H1 (cell line): ENCODE data around the gene LPCAT1. TPM values are rescaled to one million over a fixed set of nuclear protein-coding genes. Genes with fewer than 3 reads are reported as not detected.

Source experiments
- CTCF ChIA-PET: fragments of 300-600 bp; sonication (Branson Sonifier 250); formaldehyde crosslinking; loops from one replicate; lab custom pipeline; 2021; ENCODE audit not compliant: partially characterized antibody; lab: Charles Lee
- POLR2A ChIA-PET: fragments of 300-600 bp; sonication (Branson Sonifier 250); formaldehyde crosslinking; loops from one replicate; lab custom pipeline; 2021; ENCODE audit warnings: inconsistent platforms; ENCODE audit not compliant: partially characterized antibody; lab: Charles Lee
- DNase-seq, 2 experiments: peaks; one replicate each; pipeline versions ENCODE4 v3.0.0 to v3.0.0-alpha.2; 2010 to 2022; ENCODE audit warnings: low spot score in 2 of 2, low read depth in 1 of 2, mixed read lengths in 1 of 2
- FAIRE-seq: peaks from 2 replicates; lab custom pipeline; 2011; peaks lifted over from hg19 to GRCh38; lab: Jason Lieb, UNC
- H2AFZ ChIP-seq: 2 replicates; pipeline ENCODE4 v1.8.1; 2012; ENCODE audit warnings: low read length, inconsistent platforms
- H2AK5ac ChIP-seq: 2 replicates; pipeline ENCODE4 v1.6.1; 2013; ENCODE audit warnings: low read depth, low read length
- H2BK120ac ChIP-seq: replicated peaks from 2 replicates; pipeline ENCODE3; 2013; ENCODE audit warnings: low read depth, low read length, inconsistent platforms
- H2BK12ac ChIP-seq: 2 replicates; pipeline ENCODE4 v1.6.1; 2013; ENCODE audit warnings: low read depth, low read length
- H2BK15ac ChIP-seq: 2 replicates; pipeline ENCODE4 v1.6.1; 2013; ENCODE audit warnings: low read length
- H2BK20ac ChIP-seq: 2 replicates; pipeline ENCODE4 v1.6.1; 2013; ENCODE audit warnings: low read length
- H2BK5ac ChIP-seq: 2 replicates; pipeline ENCODE4 v1.6.1; 2013; ENCODE audit warnings: low read depth, low read length
- H3K14ac ChIP-seq: 2 replicates; pipeline ENCODE4 v1.6.1; 2013; ENCODE audit warnings: inconsistent platforms; ENCODE audit not compliant: insufficient read length
- H3K18ac ChIP-seq: 2 replicates; pipeline ENCODE4 v1.6.1; 2013; ENCODE audit warnings: low read length; ENCODE audit errors: extremely low read depth
- H3K23ac ChIP-seq: 2 replicates; pipeline ENCODE4 v1.6.1; 2013; ENCODE audit warnings: inconsistent platforms; ENCODE audit not compliant: insufficient read length
- H3K23me2 ChIP-seq: 2 replicates; pipeline ENCODE4 v1.6.1; 2013; ENCODE audit warnings: low read depth, low read length
- H3K27ac ChIP-seq: 2 replicates; pipeline ENCODE4 v1.6.1; 2011; ENCODE audit warnings: low read depth, low read length, inconsistent platforms
- H3K27me3 ChIP-seq, 4 experiments: replicated peaks in 1 of 4; 1 replicate in 1 of 4; 2 replicates in 3 of 4; pipeline versions ENCODE4 v1.6.1 to v1.8.1; 2011 to 2013; ENCODE audit warnings: low read length in 3 of 4, mild to moderate bottlenecking in 3 of 4, inconsistent platforms in 2 of 4, mixed read lengths in 2 of 4, moderate library complexity in 1 of 4; ENCODE audit not compliant: control insufficient read depth in 3 of 4, insufficient read depth in 3 of 4; ENCODE audit errors: extremely low read depth in 1 of 4
- H3K36me3 ChIP-seq, 4 experiments: 2 replicates each; pipeline versions ENCODE4 v1.6.1 to v1.8.1; 2011 to 2013; ENCODE audit warnings: mild to moderate bottlenecking in 4 of 4, low read length in 3 of 4, moderate library complexity in 2 of 4, control low read depth in 1 of 4, inconsistent platforms in 1 of 4; ENCODE audit not compliant: insufficient read depth in 4 of 4, control insufficient read depth in 2 of 4
- H3K4ac ChIP-seq: replicated peaks from 2 replicates; pipeline ENCODE3; 2013; ENCODE audit warnings: low read length, low read depth, mixed read lengths, inconsistent platforms; ENCODE audit not compliant: insufficient read length
- H3K4me1 ChIP-seq, 4 experiments: replicated peaks in 1 of 4; 1 replicate in 1 of 4; 2 replicates in 3 of 4; pipeline versions ENCODE4 v1.6.1 to v1.8.1; 2011 to 2013; ENCODE audit warnings: low read length in 3 of 4, inconsistent platforms in 2 of 4, mixed read lengths in 1 of 4; ENCODE audit not compliant: insufficient read depth in 4 of 4, control insufficient read depth in 3 of 4
- H3K4me2 ChIP-seq, 2 experiments: 2 replicates each; pipeline versions ENCODE4 v1.6.1 to v1.8.1; 2011 to 2013; ENCODE audit warnings: low read depth in 2 of 2, low read length in 2 of 2, control low read depth in 1 of 2, inconsistent platforms in 1 of 2, mild to moderate bottlenecking in 1 of 2; ENCODE audit not compliant: insufficient read depth in 1 of 2
- H3K4me3 ChIP-seq, 4 experiments: fragments of 200-600, 300-600 bp in 1 of 4; sonication (generic), shearing (Covaris generic), sonication (Bioruptor Twin) in 1 of 4; 2 replicates each; pipeline versions ENCODE4 v1.5.1 to v1.8.1; 2011 to 2016; ENCODE audit warnings: low read length in 4 of 4, low read depth in 3 of 4, control low read depth in 2 of 4, inconsistent platforms in 2 of 4, mild to moderate bottlenecking in 2 of 4, mixed read lengths in 1 of 4, moderate library complexity in 1 of 4; ENCODE audit not compliant: insufficient read depth in 2 of 4; ENCODE audit errors: extremely low read depth in 1 of 4
- H3K56ac ChIP-seq: replicated peaks from 2 replicates; pipeline ENCODE3; 2013; ENCODE audit warnings: low read depth, mild to moderate bottlenecking, mixed read lengths, low read length, inconsistent platforms; ENCODE audit not compliant: insufficient read length
- H3K79me1 ChIP-seq: 2 replicates; pipeline ENCODE4 v1.6.1; 2013; ENCODE audit warnings: low read depth, low read length, control low read depth
- H3K79me2 ChIP-seq, 2 experiments: 2 replicates each; pipeline versions ENCODE4 v1.6.1 to v1.8.1; 2012 to 2013; ENCODE audit warnings: low read length in 2 of 2, mild to moderate bottlenecking in 2 of 2, inconsistent platforms in 1 of 2; ENCODE audit not compliant: insufficient read depth in 2 of 2, control insufficient read depth in 1 of 2
- H3K9ac ChIP-seq, 4 experiments: replicated peaks in 1 of 4; 1 replicate in 1 of 4; 2 replicates in 3 of 4; pipeline versions ENCODE4 v1.6.1 to v1.8.1; 2011 to 2013; ENCODE audit warnings: low read depth in 3 of 4, low read length in 3 of 4, control low read depth in 2 of 4, mild to moderate bottlenecking in 2 of 4, moderate library complexity in 2 of 4, inconsistent platforms in 1 of 4; ENCODE audit errors: extremely low read depth in 1 of 4
- H3K9me3 ChIP-seq, 2 experiments: 2 replicates each; pipeline versions ENCODE4 v1.6.1 to v1.8.1; 2012 to 2013; ENCODE audit warnings: mild to moderate bottlenecking in 2 of 2, moderate library complexity in 2 of 2, control low read depth in 1 of 2, inconsistent platforms in 1 of 2, low read depth in 1 of 2, low read length in 1 of 2, mixed read lengths in 1 of 2; ENCODE audit not compliant: insufficient read depth in 2 of 2
- H4K20me1 ChIP-seq, 2 experiments: replicated peaks in 1 of 2; 2 replicates each; pipeline versions ENCODE3 to v1.8.1; 2011 to 2013; ENCODE audit warnings: inconsistent platforms in 2 of 2, low read length in 2 of 2, mild to moderate bottlenecking in 1 of 2; ENCODE audit not compliant: insufficient read depth in 2 of 2, control insufficient read depth in 1 of 2
- H4K5ac ChIP-seq: 2 replicates; pipeline ENCODE4 v1.6.1; 2013; ENCODE audit warnings: low read length, low read depth, mixed read lengths, inconsistent platforms; ENCODE audit not compliant: insufficient read length
- H4K8ac ChIP-seq: 2 replicates; pipeline ENCODE4 v1.8.0; 2013; ENCODE audit warnings: mild to moderate bottlenecking, moderate library complexity, low read length, inconsistent platforms; ENCODE audit not compliant: insufficient read depth; ENCODE audit errors: extremely low read depth
- H4K91ac ChIP-seq: replicated peaks from 2 replicates; pipeline ENCODE3; 2013; ENCODE audit warnings: low read length, mixed read lengths, inconsistent platforms; ENCODE audit not compliant: insufficient read length
- CTBP2 ChIP-seq: IDR thresholded peaks from 2 replicates; pipeline ENCODE4 v1.7.0; 2011; ENCODE audit warnings: borderline replicate concordance, mild to moderate bottlenecking, moderate library complexity, mixed read lengths, low read length; ENCODE audit not compliant: insufficient read depth, insufficient read length
- EP300 ChIP-seq, 2 experiments: IDR thresholded peaks; 1 replicate in 1 of 2; 2 replicates in 1 of 2; pipeline ENCODE4 v1.6.1; 2011 to 2012; ENCODE audit warnings: low read depth in 2 of 2, low read length in 2 of 2, mild to moderate bottlenecking in 2 of 2, borderline replicate concordance in 1 of 2, inconsistent platforms in 1 of 2, moderate library complexity in 1 of 2
- HDAC6 ChIP-seq: IDR thresholded peaks from one replicate; pipeline ENCODE4 v1.7.1; 2012; ENCODE audit warnings: low read depth, mild to moderate bottlenecking, inconsistent platforms, low read length, moderate library complexity
- MAFK ChIP-seq: IDR thresholded peaks from 2 replicates; pipeline ENCODE4 v1.6.1; 2012; ENCODE audit warnings: low read depth, mild to moderate bottlenecking, improper control_type of control experiment, low read length
- PHF8 ChIP-seq: fragments of 200-600 bp; sonication (generic); conservative IDR thresholded peaks from 2 replicates; pipeline ENCODE4 v1.7.1; 2012; ENCODE audit warnings: low read depth, mild to moderate bottlenecking, inconsistent platforms, low read length, moderate library complexity
- SAP30 ChIP-seq: fragments of 300-600 bp; sonication (generic); IDR thresholded peaks from 2 replicates; pipeline ENCODE4 v1.7.1; 2012; ENCODE audit warnings: low read length, moderate library complexity, mild to moderate bottlenecking, inconsistent platforms; ENCODE audit not compliant: insufficient read depth, insufficient replicate concordance
- TAF7 ChIP-seq: optimal IDR thresholded peaks from 2 replicates; pipeline ENCODE3; 2011; ENCODE audit warnings: low read depth, mild to moderate bottlenecking, inconsistent platforms, low read length, moderate library complexity, borderline replicate concordance
- WGBS, 2 experiments: shearing (Covaris generic) in 1 of 2; methylation state at CpG; one replicate each; pipeline versions ENCODE4 v1.1.6 to v1.1.7; 2013 to 2015; ENCODE audit warnings: low lambda C conversion rate in 2 of 2, mixed read lengths in 2 of 2, inconsistent platforms in 1 of 2, low coverage in 1 of 2, missing lambda C conversion rate in 1 of 2; ENCODE audit not compliant: insufficient replicate concordance in 2 of 2, insufficient coverage in 1 of 2, insufficient read length in 1 of 2; ENCODE audit errors: extremely low coverage in 1 of 2, missing lambda C conversion rate in 1 of 2; 5-methylcytosine and 5-hydroxymethylcytosine counted together
- polyA plus RNA-seq, 7 experiments: library from polyadenylated mRNA; depleted of rRNA in 3 of 7; stranded (reverse) in 5 of 7; unstranded in 2 of 7; fragments of >200 nt in 5 of 7; fragments of 200-250 nt in 2 of 7; gene quantifications; 1 replicate in 5 of 7; 2 replicates in 1 of 7; 4 replicates in 1 of 7; pipeline versions ENCODE4 v1.2.1 to v1.2.3, GENCODE V29; 2011 to 2013; ENCODE audit warnings: missing spikeins in 2 of 7, mixed read lengths in 2 of 7
- total RNA-seq: library from RNA; stranded (reverse); fragmentation: NEBNext Ultra II Directional; extraction: Animal tissue kit (Norgen Biotek cat#: 25700); gene quantifications from 2 replicates; pipeline ENCODE4 v1.2.1, GENCODE V29; 2021

Gene LPCAT1
- total and polyA plus RNA-seq, 2 of the 8 experiments (the other 6 are each of a cell fraction or from before 2014, with no cell fraction given) = 107 to 260 TPM

DNA sequence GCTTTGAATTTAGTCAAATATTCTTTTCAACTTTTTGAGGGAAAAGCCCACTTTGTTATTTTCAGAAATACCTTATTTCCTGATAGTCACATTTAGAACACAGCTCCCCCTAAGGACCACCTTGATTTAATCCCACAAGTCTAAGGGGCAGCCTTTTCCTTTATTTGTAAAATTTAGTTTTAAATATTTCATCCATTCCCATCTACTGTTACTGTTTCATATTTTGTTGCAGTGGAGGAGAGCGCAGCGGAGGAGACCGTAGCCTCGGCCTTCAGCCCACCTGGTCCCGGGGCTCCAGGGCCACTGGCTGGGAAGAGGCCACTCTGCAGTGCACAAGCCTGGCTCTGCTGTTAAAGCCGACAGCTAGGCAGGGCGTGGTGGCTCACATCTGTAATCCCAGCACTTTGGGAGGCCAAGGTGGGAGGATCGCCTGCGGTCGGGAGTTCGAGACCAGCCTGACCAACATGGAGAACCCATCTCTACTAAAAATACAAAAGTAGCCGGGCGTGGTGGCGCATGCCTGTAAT, 19.6 kb downstream of the LPCAT1 start:
- no peak overlapping the region for H2BK12ac ChIP-seq
- peaks cover 51 to 74% of the 10 kb centered on the region in 2 experiments for H4K20me1 ChIP-seq
- no peak overlapping the region for H4K8ac ChIP-seq
- H3K23me2 ChIP-seq = no peaks in the 10 kb centered on the region; the same call in 1 of the 2 replicates
- no peak overlapping the region for H3K56ac ChIP-seq
- H3K27me3 ChIP-seq = no peaks in the 10 kb centered on the region
- H3K18ac ChIP-seq = no peak overlapping the region
- no peak overlapping the region for H3K14ac ChIP-seq
- peaks cover 2 to 38% (median 27%) of the 10 kb centered on the region in 4 experiments for H3K4me1 ChIP-seq
- H3K9me3 ChIP-seq = no peaks in the 10 kb centered on the region
- ChIA-PET CTCF (interaction anchor here (0.7 to 6.4 kb wide), 13 partner anchors 9 to 299 kb away, joined by 3 to 34 read pairs (median 5); partner anchors contain the start of gene LPCAT1), POLR2A (interaction anchor here (0.6 to 3.5 kb wide), 4 partner anchors 10 to 158 kb away, joined by 5 to 39 read pairs (median 9); partner anchors contain the start of gene LPCAT1)
- H2BK120ac ChIP-seq = no peak overlapping the region
- peaks cover 37% of the 10 kb centered on the region for H3K79me1 ChIP-seq
- H2BK15ac ChIP-seq = no peak overlapping the region
- TF ChIP-seq TAF7 = no peak
- no peak for TF ChIP-seq HDAC6
- TF ChIP-seq MAFK = no peak
- TF ChIP-seq SAP30 = no peak
- TF ChIP-seq CTBP2 = no peak
- no peak for TF ChIP-seq EP300 (IDR thresholded peaks at IDR 0.05; ENCODE audit: borderline replicate concordance in 1 of 2, low read depth in 2 of 2, low read length in 2 of 2)
- no peak for TF ChIP-seq PHF8
- H3K9ac ChIP-seq = no peak overlapping the region; a peak in 1 of 7 replicates
- H2BK20ac ChIP-seq = no peak overlapping the region
- H4K91ac ChIP-seq = no peak overlapping the region
- H3K36me3 ChIP-seq = peaks cover 2 to 24% (median 9%) of the 10 kb centered on the region in 4 experiments; a peak in 5 of 8 replicates
- no peak overlapping the region; the same call in 1 of the 2 replicates for H2BK5ac ChIP-seq
- H3K79me2 ChIP-seq = peaks cover 49 to 100% of the 10 kb centered on the region in 2 experiments
- FAIRE-seq = no peak
- H4K5ac ChIP-seq = no peak overlapping the region
- no peak overlapping the region for H3K4me2 ChIP-seq
- H3K23ac ChIP-seq = no peak overlapping the region
- H3K4ac ChIP-seq = no peak overlapping the region
- WGBS, 2 experiments = 93% methylated on average over 14 of the region's 14 CpGs; no CpG with 5 or more reads in 1 of the 2 experiments
- DNase-seq = no peak
- H3K4me3 ChIP-seq = no peak overlapping the region
- H3K27ac ChIP-seq = no peak overlapping the region
- H2AFZ ChIP-seq = no peak overlapping the region
- H2AK5ac ChIP-seq = no peak overlapping the region
